PC-9 (cell line): ENCODE measurements around the gene GPR32.
"Not testable (repeated sequence)": the region's sequence is repeated elsewhere in the genome, so short reads cannot be mapped to it uniquely, and the experiment has no call there.

Source experiments
- CTCF ChIP-seq: fragments of 200-600 bp; sonication (generic); conservative IDR thresholded peaks from 2 replicates; pipeline ENCODE4 v1.6.1; 2017; ENCODE audit warnings: mixed run types, antibody characterized with exemption, mild to moderate bottlenecking, moderate library complexity
- EZH2 ChIP-seq: fragments of 200-600 bp; sonication (generic); IDR thresholded peaks from 2 replicates; pipeline ENCODE4 v1.8.0; 2017; ENCODE audit warnings: antibody characterized with exemption, low read depth

- not testable (repeated sequence) for TF ChIP-seq EZH2, CTCF
Observed at GRCh38 chr19:50770164-50770563, at the start of gene GPR32.
